ENCODE measurements around the gene PHLDB1.

PHLDB1 gene

DNA sequence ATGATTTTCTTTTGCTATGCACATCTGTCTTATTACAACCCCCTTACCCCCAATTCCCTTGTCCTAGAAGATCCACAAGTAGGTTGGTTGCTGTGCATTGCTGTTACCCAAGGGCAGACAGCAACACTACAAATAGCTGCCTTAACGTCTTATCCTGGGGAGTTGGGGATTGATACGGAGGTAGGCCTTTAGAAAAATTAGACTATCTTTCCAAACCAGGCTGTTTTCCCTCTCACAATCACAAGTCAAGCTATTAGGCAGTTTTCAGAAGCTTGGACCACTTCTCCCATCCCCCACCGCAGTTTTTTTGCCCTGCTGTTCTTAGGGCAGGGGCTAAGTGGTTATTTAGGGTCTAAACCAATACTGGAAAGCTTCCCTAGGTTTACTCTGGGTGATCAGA is 2.8 kb upstream of the PHLDB1 start:
- Mint-ChIP-seq H3K36me3 (ENCODE audit: low read depth) (peaks cover 34% of the 10 kb centered on the region), H3K27me3 (ENCODE audit: low read depth, poor library complexity) (peaks cover 35% of the 10 kb centered on the region), H3K4me1 (peaks cover 48% of the 10 kb centered on the region), H3K9me3 (no peaks in the 10 kb centered on the region), H3K27ac (no peak overlapping the region), H3K4me3 (no peak overlapping the region)
- TF ChIP-seq, protein P1, sequence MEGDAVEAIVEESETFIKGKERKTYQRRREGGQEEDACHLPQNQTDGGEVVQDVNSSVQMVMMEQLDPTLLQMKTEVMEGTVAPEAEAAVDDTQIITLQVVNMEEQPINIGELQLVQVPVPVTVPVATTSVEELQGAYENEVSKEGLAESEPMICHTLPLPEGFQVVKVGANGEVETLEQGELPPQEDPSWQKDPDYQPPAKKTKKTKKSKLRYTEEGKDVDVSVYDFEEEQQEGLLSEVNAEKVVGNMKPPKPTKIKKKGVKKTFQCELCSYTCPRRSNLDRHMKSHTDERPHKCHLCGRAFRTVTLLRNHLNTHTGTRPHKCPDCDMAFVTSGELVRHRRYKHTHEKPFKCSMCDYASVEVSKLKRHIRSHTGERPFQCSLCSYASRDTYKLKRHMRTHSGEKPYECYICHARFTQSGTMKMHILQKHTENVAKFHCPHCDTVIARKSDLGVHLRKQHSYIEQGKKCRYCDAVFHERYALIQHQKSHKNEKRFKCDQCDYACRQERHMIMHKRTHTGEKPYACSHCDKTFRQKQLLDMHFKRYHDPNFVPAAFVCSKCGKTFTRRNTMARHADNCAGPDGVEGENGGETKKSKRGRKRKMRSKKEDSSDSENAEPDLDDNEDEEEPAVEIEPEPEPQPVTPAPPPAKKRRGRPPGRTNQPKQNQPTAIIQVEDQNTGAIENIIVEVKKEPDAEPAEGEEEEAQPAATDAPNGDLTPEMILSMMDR (IDR thresholded peaks at IDR 0.05) = no peak
- DNase-seq = no peak

DNA sequence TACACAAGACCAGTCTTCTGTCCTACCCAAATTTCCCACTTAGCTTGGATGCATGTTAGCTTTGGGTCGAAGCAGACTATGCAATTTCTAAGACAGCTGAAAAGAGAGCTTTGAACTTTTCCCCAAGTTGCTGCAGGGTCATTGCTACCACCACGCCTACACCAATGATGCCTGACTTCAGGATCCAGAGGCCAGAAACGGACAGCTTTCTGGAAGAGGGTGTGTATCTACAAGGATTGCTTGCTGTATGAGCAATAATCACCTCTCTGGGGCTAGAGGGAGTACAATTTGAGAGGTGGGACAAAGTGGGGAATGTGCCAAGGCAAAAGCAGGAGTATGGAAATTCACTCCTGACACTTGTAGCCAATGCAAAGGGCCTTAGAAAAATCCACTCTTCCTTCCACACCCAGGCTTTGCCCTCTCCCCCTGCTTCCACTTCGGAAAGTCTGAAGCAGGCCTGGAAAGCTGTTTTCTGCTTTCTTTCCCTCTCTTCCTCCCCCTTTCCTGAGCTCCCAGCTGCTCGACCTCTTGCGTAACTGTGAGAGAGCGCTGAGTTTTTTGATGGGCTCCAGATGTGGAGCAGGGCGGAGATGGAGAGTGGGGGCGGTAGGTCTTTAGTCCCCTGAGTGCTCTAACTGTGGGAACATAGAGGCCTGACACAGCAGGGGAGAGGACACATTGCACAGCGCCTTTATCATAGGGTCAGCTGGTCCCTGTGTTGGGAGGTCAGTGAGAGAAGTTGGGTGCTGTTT is 2.1 kb upstream of the PHLDB1 start:
- peak; percentile 44 for DNase-seq
- Mint-ChIP-seq H3K36me3 (ENCODE audit: low read depth) (peaks cover 26% of the 10 kb centered on the region), H3K4me1 (peaks cover 54% of the 10 kb centered on the region), H3K9me3 (no peaks in the 10 kb centered on the region), H3K27ac (peak overlapping the region; percentile 93), H3K4me3 (peak overlapping the region; percentile 28), H3K27me3 (ENCODE audit: low read depth, poor library complexity) (peaks cover 42% of the 10 kb centered on the region)
- TF ChIP-seq, protein P1 (IDR thresholded peaks at IDR 0.05) = no peak

DNA sequence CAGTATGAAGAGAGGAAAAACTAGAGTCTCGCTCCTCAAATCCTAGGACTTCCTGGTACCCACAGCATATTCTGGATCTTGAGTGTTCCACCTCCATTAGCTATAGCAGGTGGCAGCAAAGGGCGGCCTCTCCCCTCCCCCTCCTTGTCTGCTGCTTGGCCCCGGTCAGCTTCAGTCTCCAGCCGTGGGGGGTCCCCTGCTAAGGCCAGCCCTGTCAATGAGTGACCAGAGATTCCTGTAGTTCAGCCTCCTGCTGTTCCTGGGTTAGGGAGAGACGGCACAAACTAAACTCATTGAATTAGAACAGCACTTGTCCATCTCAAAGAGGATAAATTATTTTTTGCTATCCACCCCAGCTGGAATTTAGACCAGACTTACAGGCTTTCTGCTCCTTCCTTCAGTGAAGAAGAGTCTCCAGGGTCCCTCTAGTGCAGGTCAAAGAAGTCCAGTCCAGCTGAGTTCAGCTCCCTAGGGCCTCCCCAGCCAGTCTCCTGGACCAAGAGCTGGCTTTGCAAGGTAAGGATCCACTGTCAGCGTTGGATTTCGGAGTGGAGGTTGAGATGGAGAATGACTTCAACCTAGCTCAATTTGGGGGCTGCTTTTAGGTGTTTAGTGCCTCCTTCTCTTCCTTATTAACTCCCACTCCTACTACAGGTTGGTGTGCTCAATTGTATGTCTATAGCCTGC is 1.1 kb upstream of the PHLDB1 start:
- no peaks in the 10 kb centered on the region for H3K9me3 Mint-ChIP-seq
- peaks cover 52% of the 10 kb centered on the region for H3K27me3 Mint-ChIP-seq (ENCODE audit: low read depth, poor library complexity)
- peak; percentile 39 for DNase-seq
- H3K36me3 Mint-ChIP-seq (ENCODE audit: low read depth) = peaks cover 18% of the 10 kb centered on the region
- TF ChIP-seq, protein P1 (IDR thresholded peaks at IDR 0.05) = no peak
- H3K4me1 Mint-ChIP-seq = peaks cover 58% of the 10 kb centered on the region
- no peak overlapping the region for H3K27ac Mint-ChIP-seq
- H3K4me3 Mint-ChIP-seq = peak overlapping the region; percentile 56

DNA sequence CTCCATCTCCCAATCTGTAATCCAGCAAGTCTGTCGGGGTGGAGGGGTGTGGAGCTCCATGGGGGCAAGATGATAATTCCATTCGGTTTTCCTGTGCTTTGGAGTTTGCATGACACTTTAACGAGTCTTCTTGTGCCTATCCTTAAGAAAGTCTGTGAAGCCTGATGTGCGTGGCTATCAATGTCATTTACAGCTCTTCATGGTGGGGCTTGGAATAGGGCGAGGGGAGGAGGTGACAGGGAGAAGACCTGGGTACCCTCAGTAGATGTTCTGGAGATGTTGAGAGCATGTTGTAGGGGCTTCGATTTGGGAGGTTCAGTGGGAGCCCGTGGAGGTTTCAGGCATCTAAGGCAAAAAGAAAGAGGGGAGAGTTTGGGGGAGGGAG is 579 bp upstream of the PHLDB1 start:
- Mint-ChIP-seq H3K4me1 (peaks cover 59% of the 10 kb centered on the region), H3K9me3 (no peaks in the 10 kb centered on the region), H3K4me3 (peak overlapping the region; percentile 56), H3K27me3 (ENCODE audit: low read depth, poor library complexity) (peaks cover 56% of the 10 kb centered on the region), H3K27ac (no peak overlapping the region), H3K36me3 (ENCODE audit: low read depth) (peaks cover 13% of the 10 kb centered on the region)
- TF ChIP-seq, protein P1 (IDR thresholded peaks at IDR 0.05) = no peak
- DNase-seq = no peak

DNA sequence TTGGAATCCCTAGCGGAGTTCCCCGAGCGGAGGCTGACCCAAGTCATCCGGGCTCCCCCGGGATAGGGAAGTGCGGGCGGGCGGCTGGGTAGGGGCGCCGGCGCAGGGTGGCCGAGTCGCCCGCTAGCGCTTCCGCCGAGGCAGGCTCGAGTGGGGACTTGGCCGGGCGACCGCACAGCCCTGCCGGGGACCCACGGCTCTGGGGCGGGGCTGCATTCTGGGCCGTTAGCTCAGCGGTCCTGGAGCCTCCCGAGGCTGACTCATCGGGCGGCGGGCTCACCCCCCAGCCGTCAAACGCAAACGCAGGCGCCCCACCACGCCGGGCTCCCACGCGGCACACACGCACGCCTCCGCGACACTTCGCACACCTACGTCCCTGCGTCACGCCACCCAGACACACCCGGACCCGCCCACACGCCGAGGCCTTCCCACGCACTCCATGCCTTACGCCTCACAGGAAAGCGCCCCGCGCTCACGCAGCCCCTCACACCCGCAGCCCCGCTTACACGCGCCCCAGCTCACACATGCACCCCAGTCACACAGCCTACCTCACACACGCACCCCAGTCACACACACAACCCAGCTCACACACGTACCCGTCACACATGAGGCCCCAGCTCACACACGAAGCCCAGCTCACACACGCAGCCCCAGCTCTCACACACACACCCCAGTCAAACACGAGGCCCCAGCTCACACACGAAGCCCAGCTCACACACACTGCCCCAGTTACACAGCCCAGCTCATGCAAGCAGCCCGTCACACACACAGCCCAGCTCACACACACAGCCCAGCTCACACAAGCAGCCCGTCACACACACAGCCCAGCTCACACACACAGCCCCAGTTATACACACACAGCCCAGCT is 1.2 kb downstream of the PHLDB1 start:
- TF ChIP-seq, protein P1 (IDR thresholded peaks at IDR 0.05) = no peak
- H3K4me3 Mint-ChIP-seq = peak overlapping the region; percentile 79
- H3K27ac Mint-ChIP-seq = no peak overlapping the region
- H3K4me1 Mint-ChIP-seq = peaks cover 70% of the 10 kb centered on the region
- H3K27me3 Mint-ChIP-seq (ENCODE audit: low read depth, poor library complexity) = peaks cover 59% of the 10 kb centered on the region
- peak; percentile 45 for DNase-seq
- no peaks in the 10 kb centered on the region for H3K9me3 Mint-ChIP-seq
- no peaks in the 10 kb centered on the region for H3K36me3 Mint-ChIP-seq (ENCODE audit: low read depth)

Measured in nephron progenitor cell (in vitro differentiated cells).